OCI-LY1 (cell line): ENCODE data around the gene HLA-DMA.

Source experiments
- EZH2 ChIP-seq: fragments of 200-600 bp; sonication (generic), shearing (Covaris generic); IDR thresholded peaks from 2 replicates; pipeline ENCODE4 v1.8.0; 2017; ENCODE audit warnings: borderline replicate concordance, mixed run types, mild to moderate bottlenecking, antibody characterized with exemption, low read length, moderate library complexity, mixed read lengths
- TF ChIP-seq, protein P1 (sequence below): fragments of 200-600 bp; sonication (generic), shearing (Covaris generic); IDR thresholded peaks from 2 replicates; pipeline ENCODE4 v1.5.1; 2017; ENCODE audit warnings: mild to moderate bottlenecking, antibody characterized with exemption, low read length, moderate library complexity, mixed read lengths

GRCh38 chr6:32936239-32937152 lies 16.4 kb downstream of the HLA-DMA start:
- TF ChIP-seq, protein P1, sequence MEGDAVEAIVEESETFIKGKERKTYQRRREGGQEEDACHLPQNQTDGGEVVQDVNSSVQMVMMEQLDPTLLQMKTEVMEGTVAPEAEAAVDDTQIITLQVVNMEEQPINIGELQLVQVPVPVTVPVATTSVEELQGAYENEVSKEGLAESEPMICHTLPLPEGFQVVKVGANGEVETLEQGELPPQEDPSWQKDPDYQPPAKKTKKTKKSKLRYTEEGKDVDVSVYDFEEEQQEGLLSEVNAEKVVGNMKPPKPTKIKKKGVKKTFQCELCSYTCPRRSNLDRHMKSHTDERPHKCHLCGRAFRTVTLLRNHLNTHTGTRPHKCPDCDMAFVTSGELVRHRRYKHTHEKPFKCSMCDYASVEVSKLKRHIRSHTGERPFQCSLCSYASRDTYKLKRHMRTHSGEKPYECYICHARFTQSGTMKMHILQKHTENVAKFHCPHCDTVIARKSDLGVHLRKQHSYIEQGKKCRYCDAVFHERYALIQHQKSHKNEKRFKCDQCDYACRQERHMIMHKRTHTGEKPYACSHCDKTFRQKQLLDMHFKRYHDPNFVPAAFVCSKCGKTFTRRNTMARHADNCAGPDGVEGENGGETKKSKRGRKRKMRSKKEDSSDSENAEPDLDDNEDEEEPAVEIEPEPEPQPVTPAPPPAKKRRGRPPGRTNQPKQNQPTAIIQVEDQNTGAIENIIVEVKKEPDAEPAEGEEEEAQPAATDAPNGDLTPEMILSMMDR = no peak
- TF ChIP-seq EZH2 = no peak
